Upper lobe of left lung (tissue), 6 donors: ENCODE data around the gene PRR33. TPM values are rescaled to one million over a fixed set of nuclear protein-coding genes. Genes with fewer than 3 reads are reported as not detected.

Experiments used
- ATAC-seq, 2 donors: fragments of 200-7000 bp; cut with Tn5 transposase; one replicate each; pipeline ENCODE4 v1.9.1; 2022; ENCODE audit warnings: mild to moderate bottlenecking in 2 of 2, moderate library complexity in 2 of 2; ENCODE audit not compliant: low FRiP score in 2 of 2
- DNase-seq, 2 donors: peaks; one replicate each; pipeline ENCODE4 v3.0.0-alpha.2; 2019 to 2020
- H3K27ac ChIP-seq, 4 donors: fragments of 200-600 bp; sonication (generic); one replicate each; pipeline ENCODE4 v1.5.1; 2016 to 2019
- H3K27me3 ChIP-seq, 4 donors: fragments of 200-600 bp; sonication (generic); one replicate each; pipeline ENCODE4 v1.5.1; 2017 to 2019
- H3K36me3 ChIP-seq, 4 donors: fragments of 200-600 bp; sonication (generic); one replicate each; pipeline ENCODE4 v1.5.1; 2016 to 2019
- H3K4me1 ChIP-seq, 4 donors: fragments of 200-600 bp; sonication (generic); one replicate each; pipeline ENCODE4 v1.5.1; 2018 to 2019
- H3K4me3 ChIP-seq, 4 donors: fragments of 200-600 bp; sonication (generic); one replicate each; pipeline ENCODE4 v1.5.1; 2017 to 2019; ENCODE audit warnings: mild to moderate bottlenecking in 2 of 4, moderate library complexity in 1 of 4
- H3K9me3 ChIP-seq, 4 donors: fragments of 200-600 bp; sonication (generic); one replicate each; pipeline ENCODE4 v1.5.1; 2018 to 2019
- EP300 ChIP-seq, 4 donors: sonication (generic); formaldehyde crosslinking; IDR thresholded peaks; one replicate each; pipeline ENCODE4 v1.5.1; 2017; ENCODE audit warnings: antibody characterized with exemption in 4 of 4, control low read depth in 2 of 4
- POLR2A ChIP-seq, 4 donors: fragments of 450-650 bp; IDR thresholded peaks; one replicate each; pipeline ENCODE4 v1.5.1; 2016 to 2017; ENCODE audit warnings: antibody characterized with exemption in 4 of 4, mild to moderate bottlenecking in 2 of 4
- POLR2AphosphoS5 ChIP-seq, 2 donors: sonication (generic); formaldehyde crosslinking; IDR thresholded peaks; one replicate each; pipeline ENCODE4 v1.5.1; 2017; ENCODE audit warnings: antibody characterized with exemption in 2 of 2
- WGBS, 2 donors: methylation state at CpG; one replicate each; pipeline ENCODE4 v1.1.5; 2017 to 2018; 5-methylcytosine and 5-hydroxymethylcytosine counted together
- total RNA-seq, 6 donors: library from RNA; depleted of rRNA in 4 of 6; stranded (reverse); fragments of >200 nt in 4 of 6; gene quantifications; one replicate each; pipeline versions ENCODE4 v1.1.0 to v1.2.1, GENCODE V29; 2016 to 2021
- TF ChIP-seq, protein P1 (sequence below), 6 experiments: fragments of 450-650 bp in 4 of 6; fragments of 200-600 bp in 2 of 6; sonication (generic) in 2 of 6; IDR thresholded peaks; one replicate each; pipeline ENCODE4 v1.5.1; 2016 to 2019; ENCODE audit warnings: antibody characterized with exemption in 6 of 6
- donor health status: DM: no; HTN: no; CAD: no; lungs with moderate emphysema.
- donor health status: DM: no; HTN: yes; CAD: no; lungs with severe emphysema.

Gene PRR33
- total RNA-seq, 6 donors from 2014 or later, result not detected

DNA sequence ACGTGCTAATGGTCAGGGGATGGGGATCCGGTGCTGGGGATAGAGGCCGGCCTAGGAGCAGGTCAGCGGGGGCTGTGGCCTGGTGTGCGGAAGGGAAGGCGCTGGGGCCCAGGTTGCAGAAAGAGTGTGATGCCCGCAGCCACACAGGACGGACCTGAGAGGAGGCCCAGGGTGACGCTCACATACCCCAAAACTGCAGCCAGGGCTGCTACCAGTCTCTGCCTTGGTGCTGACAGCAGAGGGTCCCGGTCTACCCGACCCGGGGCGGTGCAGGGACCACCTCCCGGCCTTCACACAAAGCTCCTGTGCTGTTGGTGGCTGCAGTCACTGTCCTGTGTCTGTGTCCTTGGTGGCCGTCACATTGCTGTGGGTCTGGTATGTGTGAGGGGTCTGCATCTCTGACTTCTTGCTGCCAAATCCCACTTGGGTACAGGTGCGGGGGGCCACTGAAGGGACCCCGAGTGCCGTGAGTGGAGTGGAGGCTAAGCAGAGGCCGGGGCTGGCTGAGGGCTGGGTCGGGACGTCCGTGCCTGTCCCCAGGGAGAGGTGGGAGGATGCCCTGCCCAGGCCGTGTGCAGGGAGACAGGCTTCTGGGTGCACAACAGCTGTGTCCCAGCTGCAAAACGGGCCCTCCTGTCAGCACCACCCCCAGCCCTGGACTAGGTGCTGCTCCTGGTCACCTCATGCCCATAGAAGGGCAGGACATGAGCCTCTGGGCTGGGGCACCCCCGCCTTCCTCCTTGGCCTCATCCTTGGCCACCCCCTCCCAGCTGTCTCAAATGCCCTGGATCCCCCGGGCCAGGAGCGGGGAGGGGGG is 37.4 kb downstream of the PRR33 start:
- H3K4me1 ChIP-seq, result peaks cover 13 to 40% (median 18%) of the 10 kb centered on the region in 4 donors
- no peaks in the 10 kb centered on the region for H3K36me3 ChIP-seq
- H3K4me3 ChIP-seq, result peak overlapping the region in 3 of 4 donors; percentile 33 to 52 (median 43)
- H3K27me3 ChIP-seq, result no peaks in the 10 kb centered on the region
- no peaks in the 10 kb centered on the region for H3K9me3 ChIP-seq
- ATAC-seq, result no peak
- 75 to 77% methylated on average over 19 to 27 of the region's 27 CpGs for WGBS, 2 donors
- no peak for TF ChIP-seq POLR2AphosphoS5 (IDR thresholded peaks at IDR 0.05)
- TF ChIP-seq EP300 (IDR thresholded peaks at IDR 0.05), result no peak
- TF ChIP-seq, protein P1, sequence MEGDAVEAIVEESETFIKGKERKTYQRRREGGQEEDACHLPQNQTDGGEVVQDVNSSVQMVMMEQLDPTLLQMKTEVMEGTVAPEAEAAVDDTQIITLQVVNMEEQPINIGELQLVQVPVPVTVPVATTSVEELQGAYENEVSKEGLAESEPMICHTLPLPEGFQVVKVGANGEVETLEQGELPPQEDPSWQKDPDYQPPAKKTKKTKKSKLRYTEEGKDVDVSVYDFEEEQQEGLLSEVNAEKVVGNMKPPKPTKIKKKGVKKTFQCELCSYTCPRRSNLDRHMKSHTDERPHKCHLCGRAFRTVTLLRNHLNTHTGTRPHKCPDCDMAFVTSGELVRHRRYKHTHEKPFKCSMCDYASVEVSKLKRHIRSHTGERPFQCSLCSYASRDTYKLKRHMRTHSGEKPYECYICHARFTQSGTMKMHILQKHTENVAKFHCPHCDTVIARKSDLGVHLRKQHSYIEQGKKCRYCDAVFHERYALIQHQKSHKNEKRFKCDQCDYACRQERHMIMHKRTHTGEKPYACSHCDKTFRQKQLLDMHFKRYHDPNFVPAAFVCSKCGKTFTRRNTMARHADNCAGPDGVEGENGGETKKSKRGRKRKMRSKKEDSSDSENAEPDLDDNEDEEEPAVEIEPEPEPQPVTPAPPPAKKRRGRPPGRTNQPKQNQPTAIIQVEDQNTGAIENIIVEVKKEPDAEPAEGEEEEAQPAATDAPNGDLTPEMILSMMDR (IDR thresholded peaks at IDR 0.05), result no peak
- no peak for TF ChIP-seq POLR2A (IDR thresholded peaks at IDR 0.05)
- peak in 1 of 2 donors; percentile 56 for DNase-seq
- peak overlapping the region in 2 of 4 donors; percentile 86 for H3K27ac ChIP-seq

DNA sequence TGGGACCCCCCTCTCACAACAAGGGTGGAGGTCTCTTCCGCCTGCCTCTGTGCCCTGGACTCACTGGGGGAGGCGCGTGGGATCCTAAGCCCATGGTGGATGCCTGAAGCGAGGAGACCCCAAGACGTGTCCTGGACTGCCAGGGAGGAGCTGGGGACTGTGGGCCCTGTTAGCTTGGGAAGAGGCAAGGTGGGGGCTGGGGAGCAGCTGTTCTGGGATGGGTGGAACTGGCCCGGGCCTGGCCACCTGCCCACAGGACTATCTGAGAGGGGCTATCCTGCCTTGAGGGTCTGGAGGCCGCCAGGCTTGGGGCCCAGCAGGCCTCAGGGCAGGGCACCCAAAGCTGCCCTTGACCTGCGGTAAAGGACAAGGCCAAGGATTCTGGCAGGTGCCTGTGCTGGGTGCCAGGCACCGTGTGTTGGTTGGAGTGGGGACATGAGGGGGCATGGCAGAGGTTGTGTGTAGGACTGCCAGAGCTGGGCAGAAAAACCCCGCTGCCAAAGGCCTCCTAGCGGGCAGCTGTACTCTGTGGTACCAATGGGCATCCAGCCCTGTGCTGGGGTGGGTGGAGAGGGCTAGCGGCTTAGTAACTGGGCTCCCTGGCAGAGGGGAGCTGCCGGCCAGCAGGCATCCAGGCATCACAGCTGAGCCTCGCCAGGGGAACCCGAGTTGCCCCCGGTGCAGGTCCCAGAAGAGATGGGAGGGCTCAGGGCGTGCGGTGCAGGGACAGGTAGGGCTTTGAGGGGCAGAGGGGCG is 38.1 kb downstream of the PRR33 start:
- 77 to 95% methylated on average over 6 to 19 of the region's 19 CpGs for WGBS, 2 donors
- peak in 1 of 2 donors; percentile 65 for DNase-seq

DNA sequence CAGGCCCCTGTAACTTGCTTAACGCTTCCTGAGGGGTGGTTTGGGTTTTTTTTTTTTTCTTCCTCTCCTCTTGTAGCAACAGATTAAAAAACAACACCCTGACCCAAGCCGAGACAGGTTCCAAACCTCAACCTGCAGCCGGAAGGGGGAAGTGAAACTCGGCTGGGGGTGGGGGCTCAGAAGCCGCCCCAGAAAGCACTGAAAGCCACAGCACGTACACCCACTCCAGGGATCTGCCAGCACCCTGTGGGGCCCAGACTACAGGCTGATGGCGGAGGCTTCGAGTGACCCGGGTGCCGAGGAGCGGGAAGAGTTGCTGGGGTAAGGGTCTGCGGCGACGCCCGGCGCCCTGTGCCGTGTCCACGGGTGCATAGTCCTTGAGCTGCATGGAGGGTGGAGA is 38.8 kb downstream of the PRR33 start, which contains the start of gene LSP1:
Gene LSP1 (plus strand): TSS at position 208 of the 400 bp plus-strand sequence. CDS start 61 bp downstream, at position 269.
- Histone ChIP-seq H3K36me3 (no peaks in the 10 kb centered on the region), H3K27me3 (no peaks in the 10 kb centered on the region), H3K27ac (peak within 1 kb of the TSS; percentile 74 to 90 (median 84)), H3K4me1 (peaks cover 13 to 40% (median 21%) of the 10 kb centered on the region in 4 donors), H3K9me3 (no peaks in the 10 kb centered on the region), H3K4me3 (peak within 1 kb of the TSS in 3 of 4 donors; percentile 33 to 52 (median 43))
- TF ChIP-seq EP300 (IDR thresholded peaks at IDR 0.05) (no peak), POLR2A (IDR thresholded peaks at IDR 0.05) (peak in 1 of 4 donors; percentile 29), POLR2AphosphoS5 (IDR thresholded peaks at IDR 0.05) (no peak)
- TF ChIP-seq, protein P1 (IDR thresholded peaks at IDR 0.05), result no peak
- DNase-seq (peak; percentile 63 to 85), ATAC-seq (peak; percentile 16 to 31)
- WGBS, 2 donors, result 49 to 53% methylated on average over 14 to 18 of the region's 18 CpGs

More for the DNA sequence above, 38.1 kb downstream of the PRR33 start:
- Histone ChIP-seq H3K36me3 (no peaks in the 10 kb centered on the region), H3K9me3 (no peaks in the 10 kb centered on the region), H3K27me3 (no peaks in the 10 kb centered on the region), H3K4me3 (peak overlapping the region in 3 of 4 donors; percentile 33 to 52 (median 43)), H3K27ac (peak overlapping the region; percentile 74 to 86 (median 84)), H3K4me1 (peaks cover 13 to 40% (median 21%) of the 10 kb centered on the region in 4 donors)
- TF ChIP-seq, protein P1 (IDR thresholded peaks at IDR 0.05), result no peak
- TF ChIP-seq POLR2A (IDR thresholded peaks at IDR 0.05), result no peak
- TF ChIP-seq EP300 (IDR thresholded peaks at IDR 0.05), result no peak
- TF ChIP-seq POLR2AphosphoS5 (IDR thresholded peaks at IDR 0.05), result no peak
- no peak for ATAC-seq

DNA sequence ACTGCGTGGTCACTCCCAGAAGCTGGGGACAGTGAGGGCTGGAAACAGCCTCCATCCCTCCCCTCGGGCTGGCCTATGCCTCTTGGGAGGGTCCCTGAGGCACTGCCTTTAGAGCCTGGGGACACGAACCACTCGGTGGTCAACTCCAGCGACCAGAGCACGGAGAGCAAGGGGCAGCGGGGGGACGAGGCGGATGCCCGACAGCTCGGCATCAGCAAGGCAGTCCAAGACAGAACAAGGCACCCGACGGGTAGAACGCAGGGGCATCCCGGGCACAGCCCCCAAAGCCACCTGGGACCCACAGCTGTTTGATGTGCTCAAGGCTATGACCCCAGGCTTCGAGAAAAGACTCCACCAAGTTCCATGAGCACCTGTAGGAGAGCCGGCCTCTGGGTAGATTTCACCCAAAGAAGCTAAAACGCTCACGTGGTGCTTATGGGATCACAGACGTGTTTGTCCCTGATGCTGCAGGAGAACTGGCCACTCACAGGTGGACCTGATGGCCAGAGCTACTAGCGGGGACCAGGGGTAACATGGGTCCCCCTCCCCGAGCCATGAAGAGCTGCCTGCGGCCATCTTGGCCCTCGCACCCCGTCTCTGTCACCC is 39.3 kb downstream of the PRR33 start:
- ATAC-seq (no peak), DNase-seq (peak in 1 of 2 donors; percentile 74)
- H3K36me3 ChIP-seq, result no peaks in the 10 kb centered on the region
- TF ChIP-seq EP300 (IDR thresholded peaks at IDR 0.05) (no peak), POLR2A (IDR thresholded peaks at IDR 0.05) (no peak), POLR2AphosphoS5 (IDR thresholded peaks at IDR 0.05) (no peak)
- TF ChIP-seq, protein P1 (IDR thresholded peaks at IDR 0.05), result no peak
- no peaks in the 10 kb centered on the region for H3K9me3 ChIP-seq
- peaks cover 13 to 40% (median 21%) of the 10 kb centered on the region in 4 donors for H3K4me1 ChIP-seq
- no peaks in the 10 kb centered on the region for H3K27me3 ChIP-seq
- peak overlapping the region; percentile 74 to 90 (median 84) for H3K27ac ChIP-seq
- WGBS, 2 donors, result 74 to 85% methylated on average over 20 to 25 of the region's 25 CpGs
- peak overlapping the region in 1 of 4 donors; percentile 52 for H3K4me3 ChIP-seq
